Measurements from ENCODE around the gene SNX32. TPM values are rescaled to one million over a fixed set of nuclear protein-coding genes. Genes with fewer than 3 reads are reported as not detected.
A peak's percentile ranks its signal among the peaks of the same experiment; 100 is the strongest.

The SNX32 gene
- total and polyA plus RNA-seq, 7 experiments from 2014 or later, result 0.38 to 2.0 (median 0.92) TPM

DNA sequence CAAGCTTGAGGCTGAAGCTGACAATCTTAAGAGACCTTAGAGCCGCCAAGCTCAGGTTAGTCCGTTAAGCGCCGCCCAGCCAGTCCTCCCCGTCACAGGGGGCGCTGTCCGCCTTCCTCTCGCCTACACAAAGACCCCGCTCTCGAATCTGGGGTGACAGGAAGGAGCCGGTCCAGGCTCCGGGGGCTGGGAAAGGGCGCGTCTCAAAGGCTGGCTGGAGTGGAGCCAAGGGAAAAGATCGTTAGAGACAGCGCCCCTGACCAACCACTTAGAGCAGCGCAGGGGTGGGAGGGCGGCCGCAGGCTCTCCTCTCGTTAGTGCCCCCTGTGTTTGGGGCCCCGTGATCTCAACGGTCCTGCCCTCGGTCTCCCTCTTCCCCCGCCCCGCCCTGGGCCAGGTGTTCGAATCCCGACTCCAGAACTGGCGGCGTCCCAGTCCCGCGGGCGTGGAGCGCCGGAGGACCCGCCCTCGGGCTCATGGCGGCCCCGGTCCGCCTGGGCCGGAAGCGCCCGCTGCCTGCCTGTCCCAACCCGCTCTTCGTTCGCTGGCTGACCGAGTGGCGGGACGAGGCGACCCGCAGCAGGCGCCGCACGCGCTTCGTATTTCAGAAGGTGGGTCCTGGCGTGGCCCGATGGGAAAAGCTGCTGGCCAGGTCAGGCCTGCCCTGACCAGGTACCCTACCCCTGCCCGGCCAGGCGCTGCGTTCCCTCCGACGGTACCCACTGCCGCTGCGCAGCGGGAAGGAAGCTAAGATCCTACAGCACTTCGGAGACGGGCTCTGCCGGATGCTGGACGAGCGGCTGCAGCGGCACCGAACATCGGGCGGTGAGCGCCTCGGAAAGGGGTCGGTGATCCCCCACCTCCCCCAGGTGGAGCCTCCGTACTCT, 26.8 kb downstream of the SNX32 start, which contains the start of gene MUS81:
TSS of gene MUS81 (plus strand) at position 156 of the 887 bp plus-strand sequence. CDS start at position 477, 321 bp downstream.
- ChIA-PET POLR2A (interaction anchor here (0.6 to 12.9 kb wide), 40 partner anchors 10 to 1379 kb away, joined by 3 to 316 read pairs (median 6); partner anchors contain the start of genes AP5B1, BANF1, C11orf68 and CCDC85B), CTCF (interaction anchor here (0.8 to 8.3 kb wide), 15 partner anchors 10 to 285 kb away, joined by 3 to 159 read pairs (median 4); partner anchors contain the start of genes CCDC85B, EHBP1L1, FIBP and KAT5)
- Mint-ChIP-seq H3K9me3 (peaks cover 0 to 8% (median 0%) of the 10 kb centered on the region in 11 donors), H3K36me3 (peaks cover 9 to 31% (median 17%) of the 10 kb centered on the region in 5 donors), H3K27me3 (no peaks in the 10 kb centered on the region), H3K27ac (peak within 1 kb of the TSS; percentile 88 to 99 (median 97)), H3K4me3 (peak within 1 kb of the TSS; percentile 92 to 100 (median 97)), H3K4me1 (peaks cover 28 to 52% (median 39%) of the 10 kb centered on the region in 7 donors)
- Histone ChIP-seq H3K9me3 (ENCODE audit: control insufficient read depth in 2 of 3, low read length in 3 of 3) (no peaks in the 10 kb centered on the region), H3K36me3 (ENCODE audit: control insufficient read depth in 2 of 3, insufficient read depth in 3 of 3, low read length in 3 of 3) (peaks cover 8 to 61% (median 20%) of the 10 kb centered on the region in 3 experiments), H3K4me1 (ENCODE audit: control insufficient read depth in 2 of 2, insufficient read depth in 2 of 2, low read length in 2 of 2) (peaks cover 28 to 36% of the 10 kb centered on the region in 2 donors), H3K27ac (ENCODE audit: low read depth, low read length) (peak within 1 kb of the TSS; percentile 88), H3K4me3 (ENCODE audit: low read length) (peak within 1 kb of the TSS; percentile 65), H3K27me3 (ENCODE audit: control insufficient read depth in 2 of 2, insufficient read depth in 2 of 2, low read length in 2 of 2) (no peaks in the 10 kb centered on the region)
- DNase-seq, result peak; percentile 91 to 96 (median 95)
- peak; percentile 63 for ATAC-seq
- intact Hi-C loops (cut with micrococcal nuclease), result loop anchor here (1.0 kb wide), 5 partner anchors 8 to 101 kb away; partner anchors contain the start of genes C11orf68 (in 1 of the 2), DRAP1 (in 1 of the 2) and SART1 (in 1 of the 2)

DNA sequence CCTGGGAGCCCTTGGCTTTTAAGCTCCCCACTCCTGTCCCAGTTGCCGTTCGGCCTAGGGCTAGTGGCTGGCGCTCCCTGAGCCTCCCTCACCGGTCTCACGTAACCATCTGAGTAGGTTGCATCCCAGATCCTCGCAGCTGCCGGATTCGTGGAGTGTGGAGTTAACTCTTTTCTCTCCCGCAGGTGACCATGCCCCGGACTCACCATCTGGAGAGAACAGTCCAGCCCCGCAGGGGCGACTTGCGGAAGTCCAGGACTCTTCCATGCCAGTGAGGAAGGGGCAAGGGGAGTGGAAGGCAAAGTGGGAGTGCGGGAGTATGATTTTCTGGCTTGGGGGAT, 27.4 kb downstream of the SNX32 start:
- Histone ChIP-seq H3K27me3 (ENCODE audit: control insufficient read depth in 2 of 2, insufficient read depth in 2 of 2, low read length in 2 of 2) (no peaks in the 10 kb centered on the region), H3K27ac (ENCODE audit: low read depth, low read length) (peak overlapping the region; percentile 88), H3K4me3 (ENCODE audit: low read length) (peak overlapping the region; percentile 65), H3K4me1 (ENCODE audit: control insufficient read depth in 2 of 2, insufficient read depth in 2 of 2, low read length in 2 of 2) (peaks cover 22 to 30% of the 10 kb centered on the region in 2 donors), H3K9me3 (ENCODE audit: control insufficient read depth in 2 of 3, low read length in 3 of 3) (no peaks in the 10 kb centered on the region), H3K36me3 (ENCODE audit: control insufficient read depth in 2 of 3, insufficient read depth in 3 of 3, low read length in 3 of 3) (peaks cover 5 to 61% (median 14%) of the 10 kb centered on the region in 3 experiments)
- H3K4me1 Mint-ChIP-seq, result peaks cover 27 to 46% (median 32%) of the 10 kb centered on the region in 7 donors
- H3K27ac Mint-ChIP-seq, result peak overlapping the region; percentile 67 to 99 (median 96)
- ATAC-seq (no peak), DNase-seq (peak in 2 of 9 donors; percentile 8 to 25)
- H3K36me3 Mint-ChIP-seq, result peaks cover 7 to 25% (median 11%) of the 10 kb centered on the region in 5 donors
- ChIA-PET CTCF (interaction anchor here (1.2 to 8.3 kb wide), 3 partner anchors 9 to 27 kb away, joined by 3 to 159 read pairs (median 30); partner anchors contain the start of genes CCDC85B and FIBP), POLR2A (interaction anchor here (0.6 to 12.9 kb wide), 14 partner anchors 9 to 451 kb away, joined by 3 to 316 read pairs (median 23); partner anchors contain the start of genes BANF1, C11orf68, CCDC85B and CTSW)
- peak overlapping the region; percentile 92 to 100 (median 97) for H3K4me3 Mint-ChIP-seq
- intact Hi-C loops (cut with micrococcal nuclease), result no loop called here
- no peaks in the 10 kb centered on the region for H3K27me3 Mint-ChIP-seq
- H3K9me3 Mint-ChIP-seq, result peaks cover 0 to 6% (median 0%) of the 10 kb centered on the region in 11 donors

DNA sequence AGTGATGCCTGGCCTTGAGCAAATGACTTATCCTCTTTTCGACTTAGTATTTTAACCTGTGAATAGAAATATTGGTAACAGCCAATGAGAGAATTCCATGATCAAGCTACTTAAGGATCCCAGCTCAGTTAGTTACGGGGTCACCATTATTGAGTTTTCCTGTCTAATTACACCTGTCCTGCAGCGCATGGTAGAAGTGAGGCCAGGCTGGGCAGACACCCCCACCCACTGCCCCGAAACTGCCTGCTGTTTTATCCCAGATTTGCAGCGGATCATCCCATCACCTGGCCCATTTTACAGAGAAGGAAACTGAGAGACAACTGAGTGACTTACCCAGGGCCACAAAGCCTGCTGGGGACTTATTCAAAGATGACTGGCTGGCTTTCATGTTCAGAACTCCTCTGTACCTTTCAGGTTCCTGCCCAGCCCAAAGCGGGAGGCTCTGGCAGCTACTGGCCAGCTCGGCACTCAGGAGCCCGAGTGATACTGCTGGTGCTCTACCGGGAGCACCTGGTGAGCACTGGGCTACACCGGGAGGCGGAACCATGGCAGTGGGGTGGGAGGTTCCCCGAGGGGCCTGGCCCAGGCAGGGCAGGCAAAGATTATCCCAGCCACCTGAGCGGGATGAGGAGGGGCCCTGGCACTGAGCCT, 27.9 kb downstream of the SNX32 start:
- peak overlapping the region; percentile 92 to 100 (median 97) for H3K4me3 Mint-ChIP-seq
- peak overlapping the region; percentile 88 for H3K27ac ChIP-seq (ENCODE audit: low read depth, low read length)
- H3K27me3 ChIP-seq (ENCODE audit: control insufficient read depth in 2 of 2, insufficient read depth in 2 of 2, low read length in 2 of 2), result no peaks in the 10 kb centered on the region
- H3K9me3 Mint-ChIP-seq, result peaks cover 0 to 1% (median 0%) of the 10 kb centered on the region in 11 donors
- H3K4me1 ChIP-seq (ENCODE audit: control insufficient read depth in 2 of 2, insufficient read depth in 2 of 2, low read length in 2 of 2), result peaks cover 18 to 25% of the 10 kb centered on the region in 2 donors
- H3K36me3 Mint-ChIP-seq, result peaks cover 2 to 20% (median 9%) of the 10 kb centered on the region in 5 donors
- no peaks in the 10 kb centered on the region for H3K9me3 ChIP-seq (ENCODE audit: control insufficient read depth in 2 of 3, low read length in 3 of 3)
- DNase-seq (peak in 2 of 9 donors; percentile 3 to 21), ATAC-seq (no peak)
- H3K4me3 ChIP-seq (ENCODE audit: low read length), result peak overlapping the region; percentile 65
- peaks cover 5 to 61% (median 12%) of the 10 kb centered on the region in 3 experiments for H3K36me3 ChIP-seq (ENCODE audit: control insufficient read depth in 2 of 3, insufficient read depth in 3 of 3, low read length in 3 of 3)
- H3K27me3 Mint-ChIP-seq, result no peaks in the 10 kb centered on the region
- peaks cover 22 to 41% (median 27%) of the 10 kb centered on the region in 7 donors for H3K4me1 Mint-ChIP-seq
- intact Hi-C loops (cut with micrococcal nuclease), result no loop called here
- CTCF ChIA-PET, result interaction anchor here (1.2 to 8.3 kb wide), 3 partner anchors 9 to 26 kb away, joined by 3 to 159 read pairs (median 30); partner anchors contain the start of genes CCDC85B and FIBP
- POLR2A ChIA-PET, result interaction anchor here (0.9 to 12.9 kb wide), 11 partner anchors 9 to 450 kb away, joined by 3 to 316 read pairs (median 54); partner anchors contain the start of genes BANF1, C11orf68, CCDC85B and CTSW
- H3K27ac Mint-ChIP-seq, result peak overlapping the region in 8 of 9 donors; percentile 43 to 99 (median 96)

GRCh38 chr11:65862191-65862735, 28.5 kb downstream of the SNX32 start:
- Mint-ChIP-seq H3K36me3 (peaks cover 0 to 20% (median 9%) of the 10 kb centered on the region in 5 donors), H3K9me3 (peaks cover 0 to 1% (median 0%) of the 10 kb centered on the region in 11 donors), H3K4me3 (peak overlapping the region in 5 of 10 donors; percentile 47 to 100 (median 95)), H3K4me1 (peaks cover 23 to 38% (median 24%) of the 10 kb centered on the region in 7 donors), H3K27me3 (no peaks in the 10 kb centered on the region), H3K27ac (peak overlapping the region in 5 of 9 donors; percentile 12 to 76 (median 59))
- H3K4me1 ChIP-seq (ENCODE audit: control insufficient read depth in 2 of 2, insufficient read depth in 2 of 2, low read length in 2 of 2), result peaks cover 18 to 24% of the 10 kb centered on the region in 2 donors
- H3K36me3 ChIP-seq (ENCODE audit: control insufficient read depth in 2 of 3, insufficient read depth in 3 of 3, low read length in 3 of 3), result peaks cover 5 to 63% (median 12%) of the 10 kb centered on the region in 3 experiments
- intact Hi-C loops (cut with micrococcal nuclease), result no loop called here
- no peaks in the 10 kb centered on the region for H3K9me3 ChIP-seq (ENCODE audit: control insufficient read depth in 2 of 3, low read length in 3 of 3)
- peak in 1 of 9 donors; percentile 2 for DNase-seq
- ATAC-seq, result no peak
- no peak overlapping the region for H3K4me3 ChIP-seq (ENCODE audit: low read length)
- peak overlapping the region; percentile 88 for H3K27ac ChIP-seq (ENCODE audit: low read depth, low read length)
- no peaks in the 10 kb centered on the region for H3K27me3 ChIP-seq (ENCODE audit: control insufficient read depth in 2 of 2, insufficient read depth in 2 of 2, low read length in 2 of 2)
- CTCF ChIA-PET, result interaction anchor here (1.2 to 8.3 kb wide), 2 partner anchors 17 to 26 kb away, joined by 3 to 159 read pairs; partner anchors contain the start of genes CCDC85B and FIBP
- POLR2A ChIA-PET, result interaction anchor here (0.7 to 12.9 kb wide), 6 partner anchors 8 to 97 kb away, joined by 3 to 316 read pairs (median 60); partner anchors contain the start of genes CCDC85B, EFEMP2, FIBP and SART1

DNA sequence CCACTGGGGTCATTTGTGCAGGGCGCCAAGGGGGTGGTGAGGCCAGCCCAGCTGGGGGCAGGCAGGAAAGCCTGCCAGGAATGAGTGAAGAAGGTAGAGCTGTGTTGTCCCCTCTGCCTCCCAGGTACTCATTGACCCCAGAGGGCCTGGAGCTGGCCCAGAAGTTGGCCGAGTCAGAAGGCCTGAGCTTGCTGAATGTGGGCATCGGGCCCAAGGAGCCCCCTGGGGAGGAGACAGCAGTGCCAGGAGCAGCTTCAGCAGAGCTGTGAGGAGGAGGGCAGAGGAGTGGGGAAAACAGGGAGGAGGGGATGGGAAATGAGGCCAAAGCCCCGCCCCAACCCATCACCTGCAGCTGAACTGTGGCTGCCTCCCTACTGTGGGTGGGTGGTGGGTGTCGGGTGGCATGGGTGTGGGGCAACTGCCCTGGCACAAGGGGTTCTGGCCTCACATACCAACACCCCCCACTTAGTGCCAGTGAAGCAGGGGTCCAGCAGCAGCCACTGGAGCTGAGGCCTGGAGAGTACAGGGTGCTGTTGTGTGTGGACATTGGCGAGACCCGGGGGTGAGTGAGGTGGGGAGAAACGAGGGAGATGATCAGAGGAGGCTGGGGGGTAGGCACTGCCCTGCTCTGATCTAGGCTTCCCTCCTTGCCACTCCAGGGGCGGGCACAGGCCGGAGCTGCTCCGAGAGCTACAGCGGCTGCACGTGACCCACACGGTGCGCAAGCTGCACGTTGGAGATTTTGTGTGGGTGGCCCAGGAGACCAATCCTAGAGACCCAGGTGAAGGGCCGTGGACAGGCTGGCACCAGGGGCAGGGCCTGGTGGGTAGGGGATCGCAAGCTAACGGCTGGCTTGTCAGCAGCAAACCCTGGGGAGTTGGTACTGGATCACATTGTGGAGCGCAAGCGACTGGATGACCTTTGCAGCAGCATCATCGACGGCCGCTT, 29.5 kb downstream of the SNX32 start:
- ChIA-PET POLR2A (interaction anchor here (0.7 to 12.9 kb wide), 6 partner anchors 7 to 96 kb away, joined by 3 to 316 read pairs (median 60); partner anchors contain the start of genes CCDC85B, EFEMP2, FIBP and SART1), CTCF (interaction anchor here (8.3 kb wide), 1 partner anchor 25 kb away, joined by 159 read pairs; the partner anchor contains the start of genes CCDC85B and FIBP)
- no peak overlapping the region for H3K27ac ChIP-seq (ENCODE audit: low read depth, low read length)
- Mint-ChIP-seq H3K4me3 (peak overlapping the region in 2 of 10 donors; percentile 47 to 51), H3K9me3 (no peaks in the 10 kb centered on the region), H3K27ac (peak overlapping the region in 2 of 9 donors; percentile 28 to 62), H3K36me3 (peaks cover 0 to 20% (median 9%) of the 10 kb centered on the region in 5 donors), H3K27me3 (no peaks in the 10 kb centered on the region), H3K4me1 (peaks cover 23 to 38% (median 25%) of the 10 kb centered on the region in 7 donors)
- no peaks in the 10 kb centered on the region for H3K27me3 ChIP-seq (ENCODE audit: control insufficient read depth in 2 of 2, insufficient read depth in 2 of 2, low read length in 2 of 2)
- intact Hi-C loops (cut with micrococcal nuclease), result no loop called here
- H3K4me3 ChIP-seq (ENCODE audit: low read length), result no peak overlapping the region
- no peaks in the 10 kb centered on the region for H3K9me3 ChIP-seq (ENCODE audit: control insufficient read depth in 2 of 3, low read length in 3 of 3)
- H3K4me1 ChIP-seq (ENCODE audit: control insufficient read depth in 2 of 2, insufficient read depth in 2 of 2, low read length in 2 of 2), result peaks cover 18 to 24% of the 10 kb centered on the region in 2 donors
- ATAC-seq (no peak), DNase-seq (peak in 1 of 9 donors; percentile 6)
- peaks cover 5 to 60% (median 12%) of the 10 kb centered on the region in 3 experiments for H3K36me3 ChIP-seq (ENCODE audit: control insufficient read depth in 2 of 3, insufficient read depth in 3 of 3, low read length in 3 of 3)

Measured in naive thymus-derived CD4-positive, alpha-beta T cell (primary cell).